ENCODE results near the gene GLB1L3.

- TF ChIP-seq CTCF (IDR thresholded peaks at IDR 0.05) (no peak), POLR2A (IDR thresholded peaks at IDR 0.05) (no peak), POLR2AphosphoS5 (IDR thresholded peaks at IDR 0.05) (no peak), EP300 (IDR thresholded peaks at IDR 0.05; ENCODE audit: low read depth) (no peak)
Observed at GRCh38 chr11:134267966-134268365, 8.2 kb upstream of the GLB1L3 start.
